Measurements from ENCODE around the gene USP11.

USP11 gene

DNA sequence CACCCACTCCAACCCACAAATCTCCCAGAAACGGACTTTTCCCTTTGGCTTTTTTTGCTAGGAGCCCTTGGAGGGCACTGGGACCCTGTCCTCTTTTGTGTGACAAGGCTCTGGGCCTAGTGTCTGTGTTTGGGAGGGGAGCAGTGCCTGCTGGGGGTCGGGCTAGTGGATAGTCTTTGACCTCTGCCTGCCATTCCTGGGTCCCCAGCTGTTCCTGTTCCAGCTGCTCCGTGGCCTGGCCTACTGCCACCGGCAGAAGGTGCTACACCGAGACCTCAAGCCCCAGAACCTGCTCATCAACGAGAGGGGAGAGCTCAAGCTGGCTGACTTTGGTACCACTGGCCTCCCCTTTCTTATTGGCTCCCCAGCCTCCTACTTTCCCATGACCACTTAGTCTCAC, 6.7 kb upstream of the USP11 start:
- no peak for DNase-seq

DNA sequence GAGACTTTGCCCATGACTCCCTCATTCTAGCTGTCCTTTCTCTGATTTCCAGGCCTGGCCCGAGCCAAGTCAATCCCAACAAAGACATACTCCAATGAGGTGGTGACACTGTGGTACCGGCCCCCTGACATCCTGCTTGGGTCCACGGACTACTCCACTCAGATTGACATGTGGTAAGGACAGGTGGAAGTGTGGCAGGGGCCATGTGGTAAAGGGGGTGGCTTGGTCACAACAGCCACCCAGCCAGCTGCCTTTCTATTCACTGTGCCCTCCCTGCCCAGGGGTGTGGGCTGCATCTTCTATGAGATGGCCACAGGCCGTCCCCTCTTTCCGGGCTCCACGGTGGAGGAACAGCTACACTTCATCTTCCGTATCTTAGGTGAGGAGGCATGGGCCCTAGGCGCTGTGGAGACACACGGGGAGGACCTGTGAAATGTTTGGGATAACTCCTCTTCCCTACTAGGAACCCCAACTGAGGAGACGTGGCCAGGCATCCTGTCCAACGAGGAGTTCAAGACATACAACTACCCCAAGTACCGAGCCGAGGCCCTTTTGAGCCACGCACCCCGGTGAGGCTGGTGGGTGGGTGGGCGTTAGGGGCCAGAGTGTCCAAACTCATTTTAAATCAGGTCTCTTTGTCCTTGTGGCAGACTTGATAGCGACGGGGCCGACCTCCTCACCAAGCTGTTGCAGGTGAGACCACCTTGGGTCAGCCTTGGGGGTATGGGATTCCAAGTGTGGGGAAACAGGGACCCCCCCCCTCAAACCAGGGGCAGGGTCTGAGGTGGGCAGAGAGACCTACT, 6.1 kb upstream of the USP11 start:
- no peak for DNase-seq

DNA sequence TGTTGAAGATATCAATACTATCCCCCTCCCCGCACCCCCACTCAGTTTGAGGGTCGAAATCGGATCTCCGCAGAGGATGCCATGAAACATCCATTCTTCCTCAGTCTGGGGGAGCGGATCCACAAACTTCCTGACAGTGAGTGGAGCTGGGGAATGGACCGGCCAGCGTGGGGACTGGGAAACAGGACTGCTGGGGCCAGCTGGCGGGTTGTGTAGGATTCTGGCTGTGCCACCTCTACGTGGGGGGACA, 5.5 kb upstream of the USP11 start:
- no peak for DNase-seq

DNA sequence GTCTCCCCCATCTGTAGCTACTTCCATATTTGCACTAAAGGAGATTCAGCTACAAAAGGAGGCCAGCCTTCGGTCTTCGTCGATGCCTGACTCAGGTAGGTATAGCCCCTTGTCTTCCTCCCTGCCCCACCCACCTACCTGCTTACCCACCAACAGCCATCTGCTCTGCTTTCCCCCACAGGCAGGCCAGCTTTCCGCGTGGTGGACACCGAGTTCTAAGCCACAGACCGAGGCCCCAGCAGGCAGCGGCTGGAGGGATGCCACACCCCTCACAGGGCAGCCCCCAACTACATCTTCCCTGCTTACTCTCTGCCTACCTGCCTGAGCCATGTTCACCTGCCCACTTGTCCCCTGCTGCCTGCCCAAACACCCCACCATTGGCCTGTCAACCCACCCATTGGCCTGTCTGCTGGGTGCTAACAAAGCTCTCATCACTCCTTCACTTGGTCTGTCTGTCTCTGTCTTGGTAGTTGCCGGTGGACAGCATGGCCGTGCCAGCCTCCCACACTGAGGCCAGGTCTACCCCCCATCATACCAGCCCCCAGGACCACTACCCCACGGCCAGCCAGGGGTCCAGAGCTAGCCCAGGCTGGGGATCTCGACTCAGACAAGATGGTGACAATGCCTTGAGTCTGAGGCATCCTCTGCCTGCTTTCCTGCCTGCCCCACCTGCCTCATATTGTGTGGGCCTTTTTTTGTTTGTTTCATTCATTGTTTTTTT, 4.1 kb upstream of the USP11 start:
- no peak for DNase-seq

DNA sequence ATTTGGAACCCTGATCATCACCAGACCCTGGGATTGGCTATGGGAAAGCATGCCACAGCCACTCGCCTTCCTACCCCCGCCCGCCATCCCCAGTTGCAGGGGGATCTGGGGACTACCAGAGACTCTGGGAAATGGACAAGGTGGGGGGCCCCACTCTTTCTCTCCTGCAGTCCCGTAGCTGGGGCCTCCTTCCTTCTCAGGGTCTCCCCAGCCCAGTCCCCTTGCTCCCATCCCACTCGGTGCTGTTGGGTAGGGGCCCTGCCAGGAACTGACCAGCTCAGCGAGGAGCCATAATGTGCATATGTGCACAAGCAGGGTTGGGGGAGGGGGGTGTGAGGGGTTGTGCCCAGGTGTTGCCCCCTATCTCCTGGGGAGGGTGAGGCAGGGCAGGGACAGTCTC, 3.4 kb upstream of the USP11 start:
- no peak for DNase-seq

DNA sequence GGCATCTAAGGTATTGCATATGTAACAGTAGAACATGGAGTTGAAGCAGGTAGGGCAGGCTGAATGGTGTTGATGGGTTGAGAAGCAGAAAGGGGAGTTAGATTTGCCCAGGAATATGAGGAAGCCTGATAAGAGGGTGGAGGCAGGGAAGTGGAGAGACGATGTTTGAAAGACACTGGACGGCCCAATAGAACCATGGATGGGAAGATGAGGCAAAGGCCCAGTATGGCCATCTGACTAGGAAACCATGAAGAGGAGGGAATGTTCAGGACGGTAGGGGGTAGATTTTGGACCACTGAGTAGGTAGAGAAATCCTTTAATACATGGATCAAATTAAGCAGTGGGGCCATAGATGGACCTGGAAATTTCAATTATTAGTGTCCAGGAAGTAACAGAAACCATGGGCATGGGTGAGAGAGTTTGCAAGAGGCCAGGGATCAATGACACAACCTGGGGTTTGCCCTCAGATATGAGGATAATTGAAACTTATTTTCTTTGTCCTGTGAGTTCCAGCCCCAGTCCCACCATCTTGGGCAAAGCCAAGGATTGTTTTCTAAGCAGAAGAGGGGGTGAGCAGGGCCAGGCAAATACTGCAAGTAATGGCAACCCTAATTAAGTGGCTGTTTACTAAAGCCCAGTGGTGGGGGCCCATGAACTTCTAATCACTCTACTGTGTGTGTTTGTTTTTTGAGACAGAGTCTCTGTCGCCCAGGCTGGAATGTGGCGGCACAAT, 2.5 kb upstream of the USP11 start:
- DNase-seq: no peak

DNA sequence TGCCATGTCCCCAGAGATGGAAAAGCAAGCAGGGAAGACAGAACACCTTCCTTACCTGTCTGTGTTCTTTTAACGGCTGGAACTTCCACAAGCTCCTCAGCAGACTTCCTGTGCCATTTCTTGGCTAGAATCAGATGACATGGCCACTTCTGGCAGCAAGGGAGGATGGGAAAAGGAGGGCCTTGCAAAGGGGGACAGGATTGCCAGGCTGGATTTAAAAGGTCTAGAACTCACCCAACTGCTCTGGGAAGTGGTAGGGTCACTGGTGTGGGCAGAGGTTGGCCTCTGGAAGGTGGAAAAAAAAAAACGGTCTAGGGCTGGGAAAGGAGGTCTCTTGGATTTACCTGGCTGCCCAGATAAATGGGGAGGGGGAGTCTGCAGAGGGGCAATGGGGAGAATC, 1.6 kb upstream of the USP11 start:
- DNase-seq: no peak

DNA sequence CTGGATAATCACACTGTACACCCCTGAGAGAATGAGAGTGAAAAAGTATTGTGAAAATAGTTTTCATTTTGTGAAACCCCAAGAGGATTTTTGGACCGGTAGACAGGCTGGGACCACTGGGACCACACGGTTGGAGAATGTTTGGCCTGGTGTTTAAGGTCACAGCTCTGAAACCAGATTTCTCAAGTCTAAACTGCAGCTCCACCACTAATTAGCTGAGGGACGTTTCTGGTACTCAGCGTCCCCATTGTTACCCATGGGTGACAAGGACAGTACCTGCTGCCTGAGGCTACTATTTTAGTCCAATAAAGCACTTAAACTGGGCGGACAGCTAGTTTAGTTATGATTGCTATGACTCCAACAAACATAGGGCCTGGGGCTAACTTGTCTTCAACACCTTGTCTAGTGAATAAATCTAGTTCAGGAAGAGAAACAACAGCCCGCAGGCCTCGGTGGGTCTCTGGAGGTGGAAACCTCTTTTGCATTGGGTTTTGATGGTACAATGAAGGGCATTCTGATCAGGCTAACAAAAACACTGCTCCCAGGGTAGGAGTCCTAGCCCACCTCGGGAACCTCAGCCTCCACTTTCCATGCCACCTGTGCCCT, 509 bp upstream of the USP11 start:
- DNase-seq: no peak

DNA sequence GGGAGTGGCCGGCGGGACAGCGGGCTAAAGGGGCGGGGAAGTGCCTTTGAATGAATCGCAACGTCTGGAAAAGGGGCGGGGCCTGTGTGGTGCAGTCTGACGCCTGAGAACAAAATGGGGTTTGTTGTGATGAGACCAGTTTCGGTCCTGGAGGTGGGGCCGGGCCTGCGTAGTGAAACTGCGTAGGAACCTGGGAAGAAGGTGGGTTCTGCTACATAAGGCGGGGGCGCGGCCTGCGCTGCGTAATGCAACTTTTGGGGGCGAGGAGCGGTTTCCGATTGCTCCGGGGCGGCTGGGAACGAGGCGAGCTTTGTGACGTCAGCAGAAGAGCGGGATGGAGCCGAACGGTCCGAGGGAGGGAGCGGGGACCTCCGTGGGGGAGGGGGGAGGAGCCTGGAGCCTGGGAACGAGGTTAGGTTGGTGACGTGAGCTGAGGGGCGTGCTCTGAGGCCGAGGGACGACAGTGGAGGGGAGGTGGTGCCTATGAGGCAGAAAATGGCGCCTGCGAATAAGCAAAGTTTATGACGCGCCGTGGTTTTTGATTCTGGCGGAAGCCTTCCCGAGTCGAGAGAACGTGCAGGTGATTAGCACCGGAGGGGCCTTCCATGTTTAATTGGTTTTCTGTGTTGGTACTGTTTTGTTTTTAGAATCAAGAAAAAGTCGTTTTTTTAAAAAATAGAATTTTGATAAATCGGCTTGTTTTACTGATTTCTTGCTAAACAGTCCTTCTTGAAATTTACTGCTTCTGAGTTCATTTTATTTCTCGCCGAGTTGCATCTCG, 714 bp downstream of the USP11 start:
- peak; percentile 100 for DNase-seq

DNA sequence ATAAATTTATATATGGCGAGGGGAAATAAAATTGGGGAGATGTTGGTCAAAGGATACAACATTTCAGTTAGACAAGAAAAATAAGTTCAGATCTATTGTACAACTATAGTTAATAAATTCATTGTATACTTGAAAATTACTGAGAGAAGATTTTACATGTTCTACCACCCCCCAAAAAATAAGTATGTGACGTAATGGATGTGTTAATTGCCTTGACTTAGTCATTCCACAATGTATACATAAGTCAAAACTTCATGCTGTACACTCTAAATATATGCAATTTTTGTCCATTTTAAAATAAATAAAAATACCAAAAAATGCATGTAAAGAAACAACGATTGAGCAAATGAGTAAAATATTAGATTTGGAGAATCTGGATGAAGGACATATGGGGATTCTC, 1.8 kb downstream of the USP11 start:
- no peak for DNase-seq

DNA sequence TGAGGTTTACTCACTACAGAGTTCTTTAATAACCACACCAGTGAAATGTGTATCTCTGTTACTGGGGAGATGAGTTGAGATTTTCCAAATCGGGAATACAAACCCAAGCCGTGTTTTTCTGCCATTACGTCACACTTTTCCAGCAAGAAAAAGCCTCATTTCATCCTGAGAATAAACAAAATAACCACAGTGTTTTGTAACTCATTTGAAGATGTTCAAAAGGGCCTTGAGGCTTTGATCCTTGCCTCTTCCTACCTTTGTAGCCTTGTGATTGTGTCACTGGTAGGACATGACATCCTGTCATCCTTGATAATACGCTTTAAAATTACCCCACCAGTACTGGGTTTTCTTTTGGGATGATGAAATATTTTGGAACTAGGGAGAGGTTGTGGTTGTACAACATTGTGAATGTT, 2.9 kb downstream of the USP11 start:
- DNase-seq: no peak

DNA sequence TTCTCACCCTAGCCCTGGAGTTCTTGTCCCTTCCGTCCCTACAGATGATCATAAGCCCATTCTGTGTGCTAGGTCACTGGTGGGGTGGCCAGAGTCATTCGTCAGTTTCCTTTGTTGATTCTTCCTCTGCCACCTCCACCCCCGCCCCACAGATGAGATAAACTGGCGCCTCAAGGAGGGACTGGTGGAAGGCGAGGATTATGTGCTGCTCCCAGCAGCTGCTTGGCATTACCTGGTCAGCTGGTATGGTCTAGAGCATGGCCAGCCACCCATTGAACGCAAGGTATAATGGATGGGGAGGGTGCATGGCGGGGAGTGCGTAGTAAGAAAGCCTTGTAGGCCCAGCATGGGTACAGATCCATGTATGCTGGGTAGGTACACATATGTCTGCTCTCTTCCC, 6.4 kb downstream of the USP11 start:
- no peak for DNase-seq

DNA sequence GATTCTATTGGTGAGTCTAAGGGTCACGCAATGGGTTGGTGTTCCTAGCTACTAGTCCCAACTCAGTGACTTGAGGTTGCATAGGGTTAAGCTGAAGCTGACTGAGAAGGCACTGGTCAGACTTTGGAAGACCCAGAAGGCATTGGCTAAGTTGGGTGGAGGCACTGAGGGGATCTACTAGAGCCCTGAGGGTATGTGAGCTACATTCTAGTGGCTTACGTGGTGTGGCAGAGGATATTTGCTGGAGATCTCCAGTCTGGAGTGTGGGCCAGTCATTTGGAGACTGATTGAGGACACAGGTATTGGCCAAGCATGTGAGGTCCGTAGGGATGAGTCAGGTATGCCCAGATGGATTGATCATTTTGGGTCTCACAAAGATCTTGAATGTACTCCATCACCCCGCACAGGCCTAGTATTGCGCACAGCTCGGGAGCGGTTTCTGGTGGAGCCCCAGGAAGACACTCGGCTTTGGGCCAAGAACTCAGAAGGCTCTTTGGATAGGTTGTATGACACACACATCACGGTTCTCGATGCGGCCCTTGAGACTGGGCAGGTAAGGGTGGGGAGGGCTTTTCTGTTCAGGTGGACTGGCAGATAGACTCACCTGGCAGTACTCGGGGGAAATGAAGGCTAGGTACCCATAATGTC, 7.2 kb downstream of the USP11 start:
- no peak for DNase-seq

DNA sequence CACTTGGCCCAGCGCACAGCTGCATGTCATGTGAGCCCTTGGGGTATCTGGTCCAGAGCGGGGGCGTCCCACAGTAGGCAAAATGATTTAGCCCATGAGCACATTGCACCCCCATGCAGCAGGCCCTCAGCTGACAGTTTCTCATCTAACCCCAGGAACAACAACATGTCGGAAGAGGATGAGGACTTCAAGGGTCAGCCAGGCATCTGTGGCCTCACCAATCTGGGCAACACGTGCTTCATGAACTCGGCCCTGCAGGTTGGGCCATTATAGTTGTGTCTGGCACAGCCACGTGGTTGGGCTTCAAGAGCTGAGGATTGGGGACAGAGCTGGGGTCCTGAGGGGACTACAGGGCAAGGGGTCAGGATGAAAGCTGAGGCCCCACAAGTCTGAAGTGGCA, 7.8 kb downstream of the USP11 start:
- DNase-seq: no peak

DNA sequence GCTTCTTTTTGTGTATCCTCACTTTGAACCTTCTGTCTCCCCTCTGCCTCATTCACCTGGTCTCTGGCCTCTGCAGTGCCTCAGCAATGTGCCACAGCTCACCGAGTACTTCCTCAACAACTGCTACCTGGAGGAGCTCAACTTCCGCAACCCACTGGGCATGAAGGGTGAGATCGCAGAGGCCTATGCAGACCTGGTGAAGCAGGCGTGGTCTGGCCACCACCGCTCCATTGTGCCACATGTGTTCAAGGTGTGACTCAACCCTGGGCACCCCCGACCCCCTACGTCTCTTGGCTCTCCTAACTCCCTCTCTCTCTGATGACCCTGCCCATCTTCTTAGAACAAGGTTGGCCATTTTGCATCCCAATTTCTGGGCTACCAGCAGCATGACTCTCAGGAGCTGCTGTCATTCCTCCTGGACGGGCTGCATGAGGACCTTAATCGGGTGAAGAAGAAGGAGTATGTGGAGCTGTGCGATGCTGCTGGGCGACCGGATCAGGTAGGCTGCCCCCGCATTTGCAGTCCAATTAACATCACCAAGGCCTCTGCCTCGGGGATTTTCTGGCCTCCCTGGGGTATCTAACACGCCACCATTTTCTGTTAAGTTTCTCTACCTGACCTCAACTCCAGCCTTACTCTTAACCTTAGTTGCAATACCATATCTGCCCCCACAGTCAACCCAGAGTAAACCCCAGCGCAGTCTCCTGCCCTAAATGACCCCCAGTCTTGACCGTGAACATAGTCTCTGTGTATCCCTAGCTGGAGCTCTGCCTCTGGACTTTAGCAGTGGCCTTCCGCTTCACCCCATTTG, 8.6 kb downstream of the USP11 start:
- no peak for DNase-seq

DNA sequence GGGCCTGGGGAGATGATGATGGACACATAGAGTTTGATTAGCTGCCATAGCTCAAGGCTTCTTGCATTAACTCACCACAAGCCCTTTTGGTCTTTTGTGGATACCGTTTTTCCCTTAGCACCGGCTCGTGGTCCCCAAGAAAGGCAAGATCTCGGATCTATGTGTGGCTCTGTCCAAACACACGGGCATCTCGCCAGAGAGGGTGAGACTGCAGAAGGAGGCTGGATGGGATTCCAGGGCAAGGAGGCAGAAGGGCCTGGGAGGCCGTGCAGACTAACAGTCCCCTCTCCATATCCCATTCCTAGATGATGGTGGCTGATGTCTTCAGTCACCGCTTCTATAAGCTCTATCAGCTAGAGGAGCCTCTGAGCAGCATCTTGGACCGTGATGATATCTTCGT, 9.5 kb downstream of the USP11 start:
- no peak for DNase-seq

DNA sequence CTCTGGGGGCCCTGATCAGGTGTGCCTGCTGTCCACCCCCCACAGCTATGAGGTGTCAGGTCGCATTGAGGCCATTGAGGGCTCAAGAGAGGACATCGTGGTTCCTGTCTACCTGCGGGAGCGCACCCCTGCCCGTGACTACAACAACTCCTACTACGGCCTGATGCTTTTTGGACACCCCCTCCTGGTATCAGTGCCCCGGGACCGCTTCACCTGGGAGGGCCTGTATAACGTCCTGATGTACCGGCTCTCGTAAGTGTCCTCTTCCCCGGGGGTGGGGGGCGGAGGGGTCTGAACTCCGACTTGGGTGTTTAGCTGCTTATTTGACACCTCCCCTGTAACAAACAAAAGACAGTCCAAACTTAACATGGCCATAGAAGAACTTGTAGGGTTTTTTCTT, 10.5 kb downstream of the USP11 start:
- DNase-seq: no peak

DNA sequence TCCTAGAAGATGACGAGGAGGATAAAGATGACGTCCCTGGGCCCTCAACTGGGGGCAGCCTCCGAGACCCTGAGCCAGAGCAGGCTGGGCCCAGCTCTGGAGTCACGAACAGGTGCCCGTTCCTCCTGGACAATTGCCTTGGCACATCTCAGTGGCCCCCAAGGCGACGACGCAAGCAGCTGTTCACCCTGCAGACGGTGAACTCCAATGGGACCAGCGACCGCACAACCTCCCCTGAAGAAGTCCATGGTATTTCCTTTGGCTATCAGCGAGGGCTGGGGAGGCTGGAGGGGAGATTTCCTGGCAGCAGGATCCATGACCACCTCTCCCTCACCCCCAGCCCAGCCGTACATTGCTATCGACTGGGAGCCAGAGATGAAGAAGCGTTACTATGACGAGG, 11.9 kb downstream of the USP11 start:
- DNase-seq: no peak

DNA sequence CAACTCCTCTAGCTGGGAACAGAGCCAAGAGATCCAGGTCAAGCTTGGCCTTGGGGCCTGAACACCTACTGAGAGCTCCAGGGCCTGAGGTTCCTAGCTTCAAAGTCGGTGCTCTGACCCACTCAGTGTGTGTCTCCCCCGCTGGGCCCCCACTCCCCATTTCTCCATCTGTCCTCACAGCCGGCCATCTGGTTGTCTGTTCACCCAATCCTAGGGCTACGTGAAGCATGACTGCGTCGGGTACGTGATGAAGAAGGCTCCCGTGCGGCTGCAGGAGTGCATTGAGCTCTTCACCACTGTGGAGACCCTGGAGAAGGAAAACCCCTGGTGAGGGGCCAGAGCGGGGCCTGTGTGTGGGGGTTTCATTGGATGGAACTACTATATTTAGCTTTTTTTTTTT, 12.3 kb downstream of the USP11 start:
- DNase-seq: no peak

DNA sequence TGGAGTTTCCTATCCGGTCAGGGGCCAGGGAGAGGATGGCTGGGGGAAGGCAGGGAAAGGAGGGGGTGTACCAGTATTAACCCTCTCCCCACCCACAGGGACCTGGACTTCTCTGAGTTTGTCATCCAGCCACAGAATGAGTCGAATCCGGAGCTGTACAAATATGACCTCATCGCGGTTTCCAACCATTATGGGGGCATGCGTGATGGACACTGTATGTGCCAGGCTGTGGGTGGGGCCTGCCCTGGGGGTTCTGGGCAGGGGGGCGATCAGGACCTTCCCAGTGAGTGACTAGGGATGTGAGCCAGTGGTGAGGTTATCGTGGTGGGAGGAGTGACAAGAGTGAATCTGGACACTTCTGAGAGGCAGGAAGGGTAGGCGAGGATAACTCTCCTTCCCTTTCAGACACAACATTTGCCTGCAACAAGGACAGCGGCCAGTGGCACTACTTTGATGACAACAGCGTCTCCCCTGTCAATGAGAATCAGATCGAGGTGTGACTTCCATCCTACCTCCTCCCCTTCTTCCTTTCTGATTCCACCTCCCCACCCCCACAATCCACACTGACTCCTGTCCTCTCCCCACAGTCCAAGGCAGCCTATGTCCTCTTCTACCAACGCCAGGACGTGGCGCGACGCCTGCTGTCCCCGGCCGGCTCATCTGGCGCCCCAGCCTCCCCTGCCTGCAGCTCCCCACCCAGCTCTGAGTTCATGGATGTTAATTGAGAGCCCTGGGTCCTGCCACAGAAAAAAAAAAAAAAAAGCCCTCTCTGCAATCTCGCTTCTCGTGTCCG, 14.6 kb downstream of the USP11 start:
- no peak for DNase-seq

DNA sequence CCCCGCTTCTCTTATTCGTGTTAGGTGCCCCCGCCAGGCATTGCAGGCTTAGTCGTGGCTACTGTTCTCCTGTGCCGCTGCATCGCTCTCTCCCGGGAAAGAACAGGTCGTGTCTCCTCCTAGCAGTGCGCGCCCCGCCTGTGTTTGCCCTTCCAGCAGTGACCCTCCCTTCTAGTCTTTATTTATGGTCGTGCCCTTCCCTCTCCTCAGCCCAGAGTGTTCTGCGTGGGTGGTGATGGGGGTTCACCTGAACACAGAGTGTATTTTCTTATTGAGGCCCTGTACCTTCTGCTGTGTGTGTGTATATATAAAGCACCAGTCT, 15.2 kb downstream of the USP11 start:
- peak; percentile 27 for DNase-seq

Data from NCI-H2227 treated with DMSO at 0.1 percent for 48 hours (cell line).